Lung (tissue), 12 donors: ENCODE results near the gene C10orf120. TPM values are rescaled to one million over a fixed set of nuclear protein-coding genes. Genes with fewer than 3 reads are reported as not detected.

Source experiments
- ATAC-seq: fragments of 200-7000 bp; cut with Tn5 transposase; one replicate; pipeline ENCODE4 v1.9.1; 2020; ENCODE audit warnings: moderate number of reproducible peaks; ENCODE audit not compliant: insufficient read depth, low FRiP score
- DNase-seq, 3 donors: peaks; one replicate each; pipeline ENCODE4 v3.0.0-alpha.2; 2013 to 2017
- H3K27ac ChIP-seq, 2 donors: one replicate each; pipeline ENCODE4 v1.5.1; 2013; ENCODE audit warnings: mild to moderate bottlenecking in 2 of 2, moderate library complexity in 2 of 2, control low read depth in 1 of 2, inconsistent platforms in 1 of 2, low read depth in 1 of 2, low read length in 1 of 2
- H3K27me3 ChIP-seq, 3 donors: one replicate each; pipeline ENCODE4 v1.5.1; 2013; ENCODE audit warnings: low read length in 2 of 3; ENCODE audit not compliant: control insufficient read depth in 3 of 3, insufficient read depth in 3 of 3
- H3K36me3 ChIP-seq, 4 donors: one replicate each; pipeline ENCODE4 v1.5.1; 2013; ENCODE audit warnings: low read length in 4 of 4, mild to moderate bottlenecking in 1 of 4, moderate library complexity in 1 of 4; ENCODE audit not compliant: control insufficient read depth in 4 of 4, insufficient read depth in 4 of 4
- H3K4me1 ChIP-seq, 5 donors: one replicate each; pipeline ENCODE4 v1.5.1; 2013; ENCODE audit warnings: low read length in 5 of 5, mild to moderate bottlenecking in 2 of 5, moderate library complexity in 1 of 5; ENCODE audit not compliant: control insufficient read depth in 5 of 5, insufficient read depth in 5 of 5
- H3K4me3 ChIP-seq: one replicate; pipeline ENCODE4 v1.5.1; 2013; ENCODE audit warnings: mild to moderate bottlenecking, control low read depth, moderate library complexity
- H3K9ac ChIP-seq, 2 donors: one replicate each; pipeline ENCODE4 v1.5.1; 2013; ENCODE audit warnings: low read length in 2 of 2, control low read depth in 1 of 2; ENCODE audit not compliant: insufficient read depth in 1 of 2
- H3K9me3 ChIP-seq, 4 donors: one replicate each; pipeline ENCODE4 v1.5.1; 2013; ENCODE audit warnings: low read length in 3 of 4, mild to moderate bottlenecking in 1 of 4, moderate library complexity in 1 of 4; ENCODE audit not compliant: control insufficient read depth in 4 of 4, insufficient read depth in 3 of 4
- CTCF ChIP-seq: IDR thresholded peaks from 2 replicates; pipeline ENCODE4 v1.5.1; 2012; ENCODE audit warnings: mild to moderate bottlenecking; ENCODE audit errors: control extremely low read depth, extremely low read depth
- WGBS, 2 donors: extraction: QIAGEN DNeasy Blood & Tissue Kit; methylation state at CpG; one replicate each; pipeline ENCODE4 v1.1.7; 2013; 5-methylcytosine and 5-hydroxymethylcytosine counted together
- polyA plus RNA-seq, 2 donors: library from polyadenylated mRNA; stranded (reverse); fragments of 200-250 nt; gene quantifications; one replicate each; pipeline ENCODE4 v1.2.1, GENCODE V29; 2013
- total RNA-seq, 2 donors: library from RNA; depleted of rRNA in 1 of 2; stranded (reverse); fragments of >200 nt in 1 of 2; gene quantifications; one replicate each; pipeline ENCODE4 v1.2.1, GENCODE V29; 2014 to 2021
- donor health status: control.
- donor health status: control.
- donor health status: Bipolar disorder and iron deficiency.
- donor health status: healthy.
- donor health status: DM: yes; HTN: yes; CAD: no.

The C10orf120 gene
- total and polyA plus RNA-seq, 4 donors: not detected

- 80 to 85% methylated on average over 9 of the region's 9 CpGs for WGBS, 2 donors
- no peaks in the 10 kb centered on the region for H3K27me3 ChIP-seq
- DNase-seq: peak in 2 of 3 donors; percentile 25 to 49
- peaks cover 0 to 12% (median 0%) of the 10 kb centered on the region in 5 donors for H3K4me1 ChIP-seq
- TF ChIP-seq CTCF: no peak
- no peak overlapping the region for H3K27ac ChIP-seq
- ATAC-seq: peak; percentile 61
- H3K9me3 ChIP-seq: no peaks in the 10 kb centered on the region
- no peak overlapping the region for H3K9ac ChIP-seq
- H3K36me3 ChIP-seq: no peaks in the 10 kb centered on the region
- H3K4me3 ChIP-seq: no peak overlapping the region
Measured at GRCh38 chr10:122655524-122656307, 43.9 kb downstream of the C10orf120 start.

- DNase-seq (no peak), ATAC-seq (no peak)
- H3K4me3 ChIP-seq: no peak overlapping the region
- H3K36me3 ChIP-seq: no peaks in the 10 kb centered on the region
- H3K9me3 ChIP-seq: no peaks in the 10 kb centered on the region
- no peaks in the 10 kb centered on the region for H3K27me3 ChIP-seq
- H3K27ac ChIP-seq: no peak overlapping the region
- 86 to 91% methylated on average over 2 of the region's 2 CpGs for WGBS, 2 donors
- no peaks in the 10 kb centered on the region for H3K4me1 ChIP-seq
- H3K9ac ChIP-seq: no peak overlapping the region
- TF ChIP-seq CTCF: no peak
Measured at GRCh38 chr10:122650331-122650730, 49.3 kb downstream of the C10orf120 start.

- TF ChIP-seq CTCF: no peak
- no peaks in the 10 kb centered on the region for H3K9me3 ChIP-seq
- H3K27ac ChIP-seq: no peak overlapping the region
- ATAC-seq (no peak), DNase-seq (no peak)
- 74 to 83% methylated on average over 5 of the region's 5 CpGs for WGBS, 2 donors
- H3K4me3 ChIP-seq: no peak overlapping the region
- H3K27me3 ChIP-seq: no peaks in the 10 kb centered on the region
- no peaks in the 10 kb centered on the region for H3K4me1 ChIP-seq
- H3K9ac ChIP-seq: no peak overlapping the region
- no peaks in the 10 kb centered on the region for H3K36me3 ChIP-seq
Measured at GRCh38 chr10:122649903-122650302, 49.7 kb downstream of the C10orf120 start.
